NCI-H345 (cell line): ENCODE results near the gene GFOD2.
A peak's percentile ranks its signal among the peaks of the same experiment; 100 is the strongest.
"Not testable (repeated sequence)": the region's sequence is repeated elsewhere in the genome, so short reads cannot be mapped to it uniquely, and the experiment has no call there.

Experiments
- DNase-seq: peaks from one replicate; lab custom pipeline; 2025; lab: John Stamatoyannopoulos, UW

Gene GFOD2

DNA sequence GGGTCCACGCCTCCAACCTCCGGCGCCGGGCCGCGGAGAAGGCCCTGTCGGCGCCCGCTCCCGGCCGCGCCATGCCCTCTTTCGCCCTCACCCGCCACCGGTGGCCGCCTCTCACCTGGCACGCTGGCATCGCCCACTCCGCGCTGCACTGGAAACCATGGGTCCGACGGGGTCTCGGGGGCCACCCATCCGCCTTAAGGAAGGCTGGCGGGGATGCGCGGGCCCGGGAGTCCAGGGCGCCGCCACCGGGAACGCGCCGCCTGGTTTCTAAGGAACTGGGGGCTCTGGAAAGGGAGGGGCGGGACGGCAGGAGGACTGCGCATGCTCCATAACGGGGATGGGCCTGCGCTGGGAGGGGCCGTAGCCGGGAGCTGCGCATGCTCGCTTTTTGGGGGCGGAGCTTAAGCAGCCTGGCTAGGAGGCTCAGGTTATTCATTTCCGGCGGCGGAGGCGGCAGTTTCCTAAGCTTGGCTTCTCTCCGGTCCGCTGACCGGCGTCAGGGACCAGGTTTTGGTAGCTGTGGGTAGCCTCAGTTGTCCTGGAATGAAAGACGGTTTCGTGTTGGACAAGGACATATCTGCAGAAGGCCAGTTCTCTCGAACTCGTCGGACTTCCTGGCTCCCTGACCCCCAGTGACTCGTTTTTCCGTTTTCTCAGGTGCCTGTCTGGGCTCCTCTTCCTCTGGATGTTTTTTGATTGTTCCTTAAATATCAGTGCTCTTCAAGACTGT, at the start of gene GFOD2:
Gene GFOD2, minus strand, starts transcription at position 269 of the 730 bp plus-strand sequence. CDS start 33,601 bp downstream, outside the sequence.
- DNase-seq = peak; percentile 90

- DNase-seq = no peak
These were observed 48.8 kb upstream of the GFOD2 start for GRCh38 chr16:67767953-67768352.

- no peak for DNase-seq
These were observed 47.2 kb upstream of the GFOD2 start for GRCh38 chr16:67766291-67766690.

DNA sequence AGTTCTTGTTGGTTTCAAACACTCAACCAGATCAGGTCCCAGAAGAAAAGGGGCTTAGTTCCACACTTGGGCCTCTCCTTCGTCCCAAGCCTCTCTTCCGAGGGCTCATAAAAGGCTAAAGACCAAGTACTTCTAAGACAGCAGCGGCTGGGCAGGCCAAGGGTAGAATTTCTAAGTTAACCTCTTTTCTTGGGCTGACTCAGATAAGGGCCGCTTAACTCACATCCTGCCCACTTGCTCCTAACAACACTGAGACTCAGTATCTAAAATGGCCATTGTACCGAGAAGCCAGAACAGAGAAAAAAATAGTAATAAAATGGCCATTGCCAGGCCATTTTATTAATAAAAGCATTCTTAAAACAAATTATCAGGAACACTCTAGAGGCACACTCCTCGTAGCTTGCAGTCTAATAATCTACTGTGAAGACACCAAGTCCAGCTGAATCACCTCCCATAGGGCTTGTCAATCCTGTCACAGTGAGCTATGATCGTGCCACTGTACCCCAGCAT, 45.1 kb upstream of the GFOD2 start:
- DNase-seq = no peak

DNA sequence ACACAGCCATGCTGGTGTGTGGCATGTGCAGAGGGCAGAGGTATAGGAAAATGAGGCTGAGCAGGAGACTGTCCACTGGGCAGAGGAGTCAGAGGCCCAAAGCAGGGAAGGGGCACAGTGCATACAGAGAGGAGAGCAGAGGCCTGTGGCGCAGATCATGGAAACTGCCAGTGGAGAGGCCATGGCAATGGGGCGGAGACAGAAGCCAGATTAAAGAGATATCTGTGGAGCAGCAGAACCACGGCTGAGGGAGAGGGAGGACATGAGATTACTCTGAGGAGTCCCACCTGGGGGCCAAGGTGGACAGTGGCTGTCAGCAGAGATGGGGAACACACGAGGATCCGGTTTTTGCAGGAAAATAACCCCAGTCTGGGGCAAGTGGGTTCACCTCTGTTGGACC, 44.0 kb upstream of the GFOD2 start:
- DNase-seq = no peak

- DNase-seq = no peak
These were observed 43.3 kb upstream of the GFOD2 start for GRCh38 chr16:67762385-67762784.

DNA sequence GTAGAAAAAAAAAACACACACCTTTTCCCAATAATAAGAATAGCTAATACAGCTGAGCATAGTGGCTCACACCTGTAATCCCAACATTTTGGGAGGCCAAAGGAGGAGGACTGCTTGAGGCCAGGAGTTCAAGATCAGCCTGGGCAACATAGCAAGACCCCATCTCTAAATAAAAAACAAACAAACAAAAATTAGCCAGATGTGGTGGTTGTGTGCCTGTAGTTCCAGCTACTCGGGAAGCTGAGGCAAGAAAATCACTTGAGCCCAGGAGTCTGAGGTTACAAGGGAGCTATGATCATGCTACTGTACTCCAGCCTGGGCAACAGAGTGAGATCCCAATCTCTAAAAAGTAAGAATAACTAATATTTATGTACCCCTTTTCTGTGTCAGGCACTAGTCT, 42.8 kb upstream of the GFOD2 start:
- DNase-seq = no peak

DNA sequence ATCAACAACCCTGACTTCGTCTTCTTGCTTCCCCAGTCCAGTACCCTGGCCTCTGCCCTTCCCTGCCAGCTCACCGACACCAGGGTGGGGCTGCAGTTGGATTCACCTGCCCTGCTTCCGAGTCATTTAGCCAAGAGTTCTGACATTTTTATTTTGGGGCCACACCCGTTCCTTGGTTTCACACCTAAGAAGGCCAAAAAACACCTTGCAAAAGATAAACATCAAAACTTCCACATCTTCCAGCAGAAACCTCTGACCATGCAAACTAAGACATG, 41.8 kb upstream of the GFOD2 start:
- no peak for DNase-seq

GRCh38 chr16:67760206-67760955, 41.3 kb upstream of the GFOD2 start:
- DNase-seq = no peak

- no peak for DNase-seq
These were observed 39.9 kb upstream of the GFOD2 start for GRCh38 chr16:67758966-67759365.

DNA sequence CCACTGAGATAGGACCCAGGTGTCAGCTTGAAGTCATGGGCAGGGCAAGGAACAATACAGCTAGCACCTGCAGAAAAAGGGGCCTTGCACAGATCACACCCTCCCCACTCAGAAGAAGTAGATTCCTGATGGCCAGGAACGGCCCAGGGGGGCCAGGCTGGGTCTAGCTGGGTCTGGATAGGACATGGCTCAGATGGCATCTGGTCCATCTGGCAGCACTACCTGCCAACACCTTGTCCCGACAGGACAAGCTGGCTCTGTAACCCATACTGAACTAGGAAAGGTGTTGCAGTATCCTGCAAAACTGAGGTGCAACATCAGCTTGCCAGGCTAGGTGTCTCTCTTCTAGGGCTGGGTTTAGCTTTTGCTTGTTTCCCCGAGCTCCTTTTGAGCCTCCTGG, 38.9 kb upstream of the GFOD2 start:
- DNase-seq = no peak

DNA sequence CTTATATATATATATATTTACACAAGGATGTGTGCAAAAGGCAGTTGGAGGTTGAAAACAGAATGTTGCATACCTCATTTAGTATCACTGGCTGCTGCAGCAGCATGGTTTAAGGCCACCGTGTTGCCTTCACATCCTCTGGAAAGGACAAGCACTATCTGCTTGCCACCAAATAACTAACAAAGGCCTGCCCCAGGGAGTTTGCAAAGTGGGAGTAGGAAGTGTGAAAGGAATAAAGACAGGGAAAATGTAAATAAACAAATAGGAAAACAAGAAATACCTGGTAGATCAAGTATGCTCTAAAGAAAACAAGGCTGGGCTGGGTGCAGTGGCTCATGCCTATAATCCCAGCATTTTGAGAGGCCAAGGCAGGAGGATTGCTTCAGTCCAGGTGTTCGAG, 33.5 kb upstream of the GFOD2 start:
- no peak for DNase-seq

- DNase-seq = not testable (repeated sequence)
These were observed 32.2 kb upstream of the GFOD2 start for GRCh38 chr16:67751331-67751730.

DNA sequence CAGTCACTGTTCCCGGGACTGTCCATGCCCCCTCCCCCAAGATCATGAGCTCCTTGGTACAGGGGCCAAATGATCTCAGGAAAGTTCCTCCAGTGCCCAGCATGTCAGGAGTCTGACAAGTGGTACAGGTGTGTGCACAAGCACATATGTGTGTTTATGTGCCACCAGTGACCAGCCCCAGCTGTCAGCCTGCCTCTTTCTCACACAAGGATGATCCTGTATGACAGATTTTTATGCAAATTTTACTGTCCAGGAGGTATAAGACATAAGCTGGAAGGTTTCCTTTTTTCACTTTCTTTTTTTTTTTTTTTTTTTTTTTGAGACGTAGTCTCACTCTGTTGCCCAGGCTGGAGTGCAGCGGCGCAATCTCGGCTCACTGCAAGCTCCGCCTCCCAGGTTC, 31.4 kb upstream of the GFOD2 start:
- DNase-seq = no peak

DNA sequence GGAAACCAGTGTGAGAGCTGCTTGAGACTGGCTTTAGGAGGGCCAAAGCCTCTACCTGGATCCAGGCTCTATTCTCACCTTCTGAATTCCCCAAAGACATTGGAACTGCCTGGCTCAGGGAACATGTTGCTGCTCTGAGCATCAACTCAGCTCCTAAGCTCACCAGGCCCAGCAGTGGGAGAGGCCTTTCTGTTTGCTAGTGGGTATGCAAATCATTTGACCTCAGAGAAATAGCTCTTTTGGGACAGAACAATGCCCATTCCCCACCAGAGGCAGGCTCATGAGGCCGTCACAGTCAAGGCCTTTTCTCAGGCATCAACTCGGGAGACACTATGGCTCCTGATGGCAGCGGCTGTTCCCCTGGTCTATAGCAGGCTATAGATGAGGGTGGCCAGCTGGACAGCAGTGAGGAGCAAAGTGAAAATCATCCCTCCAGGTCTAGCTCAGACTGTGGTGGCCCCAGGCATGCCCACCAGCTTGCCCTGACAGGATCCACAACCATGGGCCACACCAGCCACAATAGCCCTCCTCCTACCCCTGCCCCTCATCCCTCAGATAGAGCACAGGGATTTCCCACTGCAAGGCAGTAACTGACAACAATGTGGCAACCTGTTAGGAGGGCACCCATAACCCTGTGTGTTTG, 30.4 kb upstream of the GFOD2 start:
- no peak for DNase-seq

DNA sequence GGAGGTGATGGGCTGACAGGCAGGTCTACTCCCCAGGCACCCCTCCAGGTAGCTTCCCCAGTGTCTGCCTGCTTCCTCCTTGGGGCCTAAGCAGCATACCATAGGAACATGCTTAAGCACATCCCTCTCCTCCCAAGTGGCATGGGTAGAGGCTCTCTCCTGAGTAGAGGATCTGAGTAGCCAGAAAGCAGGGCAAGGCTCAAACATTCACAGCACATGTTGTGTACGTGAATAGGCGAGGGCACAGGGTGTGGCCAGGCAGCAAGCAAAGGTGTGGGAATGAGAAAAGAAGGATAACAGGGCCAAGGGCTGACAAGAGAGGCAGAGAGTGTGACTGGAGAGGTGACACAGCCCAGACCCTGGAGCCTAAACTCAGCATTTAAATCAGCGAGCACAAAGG, 29.7 kb upstream of the GFOD2 start:
- DNase-seq = no peak

- DNase-seq = no peak
These were observed 27.7 kb upstream of the GFOD2 start for GRCh38 chr16:67746846-67747245.

- no peak for DNase-seq
These were observed 22.0 kb upstream of the GFOD2 start for GRCh38 chr16:67741118-67741517.

DNA sequence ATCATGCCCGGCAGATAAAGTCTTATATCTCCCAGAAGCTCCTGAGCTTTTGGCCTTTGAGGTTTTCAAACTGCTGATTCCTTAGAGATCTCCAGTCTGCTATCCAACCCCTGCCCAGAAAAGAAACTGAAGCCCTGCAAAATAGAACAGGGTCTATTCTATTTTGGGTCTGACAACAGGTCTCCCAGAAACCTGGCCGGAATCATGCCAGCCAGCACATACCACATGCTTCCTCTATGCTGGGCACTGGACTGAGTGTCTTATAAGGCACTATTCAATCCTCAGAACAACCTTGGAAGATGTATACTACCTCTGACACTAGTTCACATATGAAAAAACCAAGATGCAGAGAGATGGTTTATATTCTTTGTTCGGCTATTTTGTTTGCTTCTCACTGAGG, 21.3 kb upstream of the GFOD2 start:
- DNase-seq = no peak

DNA sequence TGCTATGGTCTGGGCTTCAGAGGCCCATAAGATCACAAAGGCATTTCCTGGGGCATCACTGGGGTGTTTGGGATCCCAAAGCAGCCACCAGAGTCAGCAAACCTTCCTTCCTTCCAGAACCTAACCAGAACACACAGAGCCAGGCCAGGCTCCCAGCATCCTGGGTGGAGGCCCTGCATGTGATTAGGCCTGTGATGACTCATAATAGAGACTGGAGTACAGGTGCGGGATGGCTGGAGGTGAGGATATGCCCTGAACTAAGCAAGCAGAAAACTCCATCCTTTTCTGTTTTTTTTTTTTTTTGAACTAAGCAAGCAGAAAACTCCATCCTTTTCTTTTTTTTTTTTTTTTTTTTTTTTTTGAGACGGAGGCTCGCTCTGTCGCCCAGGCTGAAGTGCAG, 17.7 kb upstream of the GFOD2 start:
- no peak for DNase-seq

- no peak for DNase-seq
These were observed 15.7 kb upstream of the GFOD2 start for GRCh38 chr16:67734731-67735201.

- DNase-seq = no peak
These were observed 14.8 kb upstream of the GFOD2 start for GRCh38 chr16:67733734-67734470.
